Stimulated activated CD4-positive, alpha-beta T cell treated with anti-CD3 and anti-CD28 coated beads, Interleukin-4, amount 100 ng/mL, for 1 hour (primary cell): Measurements from ENCODE around the gene SNX3.

Source experiments
- DNase-seq: peaks from one replicate; pipeline ENCODE4 v3.0.0-alpha.2; 2020

Gene SNX3

GRCh38 chr6:108203189-108204112, 57.4 kb downstream of the SNX3 start:
- DNase-seq = no peak

GRCh38 chr6:108200631-108201030, 60.2 kb downstream of the SNX3 start:
- DNase-seq = no peak

GRCh38 chr6:108200186-108200585, 60.7 kb downstream of the SNX3 start:
- DNase-seq = no peak

DNA sequence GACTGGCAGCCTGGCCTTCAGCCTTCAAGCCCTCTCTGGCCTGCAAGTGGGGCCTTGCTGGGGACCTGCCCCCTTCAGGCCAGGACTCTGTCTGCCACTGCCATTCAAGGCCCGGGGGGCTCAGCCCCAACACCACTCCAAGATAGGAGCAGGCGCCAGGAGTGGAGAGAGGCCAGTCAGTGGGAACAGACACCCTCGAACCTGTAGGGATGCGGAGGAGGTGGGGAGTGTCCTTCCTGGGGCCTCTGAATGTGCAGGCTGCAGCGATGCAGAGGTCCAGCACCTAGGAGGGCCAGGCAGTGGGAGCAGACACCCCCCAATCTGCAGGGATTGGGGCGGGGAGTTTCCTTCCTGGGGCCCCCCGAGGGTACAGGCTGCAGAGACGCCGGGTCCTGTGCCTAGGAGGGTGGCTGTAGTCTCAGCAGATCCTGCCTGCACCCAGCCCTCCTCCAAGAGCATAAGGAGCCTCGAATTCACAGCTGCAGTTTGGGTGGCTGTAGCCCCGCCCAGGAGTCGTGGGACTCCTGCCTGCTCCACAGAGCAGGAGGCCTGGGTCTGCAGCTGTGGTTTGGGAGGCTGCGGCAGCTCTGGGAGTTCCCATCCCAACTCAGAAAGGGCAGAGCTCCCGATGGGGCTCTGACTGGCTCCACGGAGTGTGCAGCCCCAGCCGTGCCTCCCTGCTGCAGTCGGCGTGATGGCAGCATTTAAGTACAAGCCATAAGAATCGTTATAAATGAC, 61.9 kb downstream of the SNX3 start:
- DNase-seq = no peak

GRCh38 chr6:108195209-108195608, 65.6 kb downstream of the SNX3 start:
- no peak for DNase-seq

DNA sequence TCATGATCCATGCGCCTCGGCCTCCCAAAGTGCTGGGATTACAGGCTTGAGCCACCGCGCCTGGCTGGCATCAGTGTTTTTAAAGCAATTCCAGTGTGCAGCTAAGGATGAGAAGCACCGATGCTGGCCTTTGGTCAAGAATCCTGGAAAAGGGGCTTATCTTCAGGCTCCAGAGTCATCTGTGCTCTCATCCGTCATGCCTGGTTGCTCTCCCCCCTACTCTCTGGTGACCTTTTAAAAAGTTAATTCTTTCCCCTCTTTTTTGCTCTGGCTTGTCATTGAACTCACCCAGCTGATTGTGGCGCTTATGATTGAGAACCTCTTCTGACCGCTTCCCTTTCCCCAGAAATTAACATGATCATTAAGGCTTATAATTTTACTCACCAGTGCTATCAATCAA, 66.3 kb downstream of the SNX3 start:
- DNase-seq = no peak

DNA sequence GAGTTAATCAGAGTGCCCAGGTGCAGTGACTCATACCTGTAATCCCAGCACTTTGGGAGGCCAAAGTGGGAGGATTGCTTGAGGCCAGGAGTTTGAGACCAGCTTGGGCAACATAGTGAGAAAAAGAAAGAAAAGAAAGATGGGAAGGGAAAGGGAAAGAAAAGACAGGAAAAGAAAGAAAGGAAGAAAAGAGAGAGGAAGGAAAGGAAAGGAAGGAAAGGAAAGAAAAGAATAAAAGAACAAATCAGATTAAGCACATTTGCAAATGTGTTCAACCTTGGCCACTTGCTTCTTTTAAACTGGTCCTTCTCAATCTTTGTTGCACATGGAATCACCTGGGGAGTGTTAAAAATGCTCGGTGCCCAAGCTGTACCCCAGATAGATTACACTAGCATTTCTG, 67.0 kb downstream of the SNX3 start:
- no peak for DNase-seq

- DNase-seq = no peak
Measured at GRCh38 chr6:108193131-108193530, 67.7 kb downstream of the SNX3 start.

GRCh38 chr6:108187519-108187918, 73.3 kb downstream of the SNX3 start:
- no peak for DNase-seq

- DNase-seq = no peak
Measured at GRCh38 chr6:108186226-108186625, 74.6 kb downstream of the SNX3 start.

GRCh38 chr6:108180776-108181175, 80.1 kb downstream of the SNX3 start:
- no peak for DNase-seq

- no peak for DNase-seq
Measured at GRCh38 chr6:108180266-108180665, 80.6 kb downstream of the SNX3 start.

DNA sequence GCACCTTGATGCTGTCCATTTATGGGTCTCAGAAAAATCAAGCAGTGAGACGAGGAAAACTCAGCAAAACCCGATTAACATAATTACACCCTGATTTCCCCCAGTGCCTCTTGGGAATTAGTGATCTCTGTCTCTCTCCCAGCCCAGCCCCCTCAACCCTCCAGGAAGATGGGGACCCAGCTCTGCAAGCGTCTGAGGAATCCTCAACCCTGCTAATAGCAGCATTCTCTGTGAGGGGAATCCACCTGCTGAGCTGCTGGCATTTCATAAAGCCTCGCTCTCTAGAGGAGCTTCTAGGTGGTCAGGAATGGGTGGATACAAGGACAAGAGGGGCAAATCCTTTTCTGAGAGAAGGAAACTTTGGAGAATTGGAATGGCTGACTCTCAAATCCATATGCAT, 81.1 kb downstream of the SNX3 start:
- DNase-seq = no peak

GRCh38 chr6:108176281-108177089, 84.4 kb downstream of the SNX3 start:
- no peak for DNase-seq

DNA sequence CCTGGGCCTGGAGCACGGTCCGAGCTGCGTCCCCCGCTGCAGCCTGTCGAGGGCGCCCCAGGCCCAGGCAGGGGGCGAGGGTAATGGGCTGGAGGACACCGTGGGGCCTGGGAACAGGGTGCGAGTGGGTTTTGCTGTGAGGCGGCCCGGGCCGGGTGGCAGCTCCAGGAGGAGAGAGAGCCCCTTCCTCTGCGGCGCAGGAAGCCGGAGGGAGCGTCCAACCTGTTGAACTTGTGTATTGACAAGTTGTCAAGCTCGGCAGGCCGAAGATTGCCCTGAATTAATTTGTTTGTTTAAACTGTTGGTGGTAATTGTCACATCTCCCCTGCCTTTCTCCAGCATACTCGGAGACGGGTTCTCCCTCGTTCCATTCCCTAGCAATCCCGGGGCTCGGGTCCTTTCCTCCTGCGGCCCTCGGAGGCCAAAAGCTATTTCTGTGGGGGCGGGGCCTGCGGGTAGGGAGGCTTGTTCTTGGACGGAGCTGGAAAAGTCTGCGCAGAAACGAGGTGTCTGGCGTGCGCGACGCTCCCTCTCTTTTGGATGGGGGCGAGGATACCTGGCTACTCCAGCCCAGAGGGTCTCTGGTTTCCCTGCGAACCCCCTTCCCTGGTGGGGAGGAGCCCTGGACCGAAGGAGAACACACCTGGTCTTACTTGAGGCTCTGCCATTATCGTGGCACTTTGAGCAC, 85.1 kb downstream of the SNX3 start:
- no peak for DNase-seq

DNA sequence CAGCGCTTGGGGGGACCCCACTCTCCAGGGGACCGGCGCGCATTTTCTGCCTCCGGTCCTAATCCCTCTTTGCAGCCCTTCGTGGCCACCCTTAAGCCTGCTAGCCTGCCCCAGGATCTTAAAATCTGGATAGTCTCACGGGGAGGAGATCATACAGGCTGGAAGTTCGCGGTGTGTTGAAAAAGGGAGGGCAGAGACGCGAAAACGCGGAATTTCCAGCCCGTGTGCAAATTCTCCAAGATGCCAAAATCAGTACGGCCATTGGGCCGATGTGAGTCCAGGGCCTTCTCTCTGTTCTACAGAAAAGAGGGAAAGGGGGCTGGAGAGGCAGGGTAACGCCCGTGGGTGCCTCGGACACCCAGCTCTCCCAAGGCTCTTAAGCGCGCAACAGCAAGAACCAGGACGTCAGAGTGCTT, 85.7 kb downstream of the SNX3 start:
- DNase-seq = no peak

GRCh38 chr6:108174371-108175175, 86.3 kb downstream of the SNX3 start:
- no peak for DNase-seq

- no peak for DNase-seq
Measured at GRCh38 chr6:108171918-108172516, 88.8 kb downstream of the SNX3 start.

GRCh38 chr6:108171291-108171917, 89.4 kb downstream of the SNX3 start:
- no peak for DNase-seq

DNA sequence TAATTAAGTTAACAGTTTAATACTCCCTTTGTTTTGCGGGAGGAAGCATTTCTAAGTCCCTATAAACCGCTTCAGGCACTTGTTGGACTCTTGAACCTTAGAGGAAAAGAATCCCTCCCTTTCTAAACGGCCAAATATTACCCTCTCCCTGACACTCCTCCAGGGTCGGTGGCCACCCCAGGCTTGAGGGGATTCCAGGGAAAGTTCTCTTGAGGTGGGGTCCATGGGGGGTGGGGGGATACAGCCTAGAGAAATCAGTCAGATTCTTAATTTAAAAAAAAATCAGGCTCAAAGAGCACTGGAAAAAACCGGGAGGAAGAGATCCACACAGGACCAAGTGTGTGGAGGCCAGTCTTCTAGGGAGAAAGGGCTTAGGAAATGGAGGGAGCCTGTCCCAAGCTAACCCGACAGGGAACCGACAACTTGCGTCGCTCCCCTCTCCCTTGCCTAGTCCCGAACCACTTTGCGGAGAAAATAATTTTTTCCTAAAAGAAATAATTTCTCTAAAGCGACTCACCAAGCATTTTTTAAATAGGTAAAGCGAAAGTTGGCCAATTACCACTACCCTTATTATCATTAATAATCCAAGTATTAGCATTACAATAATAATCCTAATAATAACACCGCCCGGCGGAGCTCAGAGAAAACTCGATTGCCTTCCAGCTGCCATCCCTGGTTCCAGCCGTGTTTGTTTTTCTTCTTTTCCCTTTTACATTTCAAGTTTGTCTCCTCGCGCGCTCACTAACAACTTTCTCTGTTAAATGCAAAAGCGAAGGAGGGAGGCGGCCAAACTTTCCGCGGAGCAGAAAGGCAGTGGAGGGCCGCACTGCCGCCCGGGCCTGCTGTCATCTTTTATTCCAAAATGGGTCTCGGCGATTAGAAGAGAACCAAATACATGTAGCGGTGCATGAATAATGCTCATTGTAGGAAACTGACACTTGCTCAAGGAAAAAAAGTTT, 90.2 kb downstream of the SNX3 start:
- no peak for DNase-seq
